NCI-H1694 treated with DMSO at 0.1 percent for 48 hours (cell line): ENCODE data around the gene SPR.

Experiments
- DNase-seq: peaks from one replicate; lab custom pipeline; 2025; lab: John Stamatoyannopoulos, UW

Gene SPR

DNA sequence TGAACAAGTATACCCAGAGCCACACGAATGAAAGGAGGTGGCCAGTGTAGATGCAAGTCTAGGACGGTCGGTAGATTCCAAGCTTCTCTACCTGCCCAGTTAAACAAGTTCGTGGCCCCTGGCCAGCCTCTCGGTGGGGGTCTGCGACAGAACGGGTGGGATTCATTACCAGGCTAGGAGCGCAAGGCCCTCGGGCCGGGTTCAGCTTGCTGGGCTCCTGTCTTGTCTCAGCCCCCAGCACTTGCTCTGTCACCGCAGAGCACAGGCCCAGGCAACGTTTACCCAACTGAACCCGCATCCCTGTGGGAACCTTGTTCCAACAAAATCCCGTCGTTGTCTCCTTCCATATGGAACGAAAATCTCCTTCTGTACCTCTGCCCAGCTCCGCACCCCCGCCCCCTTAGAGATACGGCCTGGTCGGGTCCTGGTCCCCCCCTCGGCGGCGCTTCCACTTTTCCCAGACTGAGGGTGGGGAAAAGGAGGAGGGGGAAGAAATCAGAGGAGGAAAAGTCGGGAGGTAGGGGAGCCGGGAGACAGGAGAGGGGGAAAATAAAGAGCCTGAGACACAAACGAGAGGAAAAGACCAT is 28.2 kb downstream of the SPR start:
- no peak for DNase-seq

DNA sequence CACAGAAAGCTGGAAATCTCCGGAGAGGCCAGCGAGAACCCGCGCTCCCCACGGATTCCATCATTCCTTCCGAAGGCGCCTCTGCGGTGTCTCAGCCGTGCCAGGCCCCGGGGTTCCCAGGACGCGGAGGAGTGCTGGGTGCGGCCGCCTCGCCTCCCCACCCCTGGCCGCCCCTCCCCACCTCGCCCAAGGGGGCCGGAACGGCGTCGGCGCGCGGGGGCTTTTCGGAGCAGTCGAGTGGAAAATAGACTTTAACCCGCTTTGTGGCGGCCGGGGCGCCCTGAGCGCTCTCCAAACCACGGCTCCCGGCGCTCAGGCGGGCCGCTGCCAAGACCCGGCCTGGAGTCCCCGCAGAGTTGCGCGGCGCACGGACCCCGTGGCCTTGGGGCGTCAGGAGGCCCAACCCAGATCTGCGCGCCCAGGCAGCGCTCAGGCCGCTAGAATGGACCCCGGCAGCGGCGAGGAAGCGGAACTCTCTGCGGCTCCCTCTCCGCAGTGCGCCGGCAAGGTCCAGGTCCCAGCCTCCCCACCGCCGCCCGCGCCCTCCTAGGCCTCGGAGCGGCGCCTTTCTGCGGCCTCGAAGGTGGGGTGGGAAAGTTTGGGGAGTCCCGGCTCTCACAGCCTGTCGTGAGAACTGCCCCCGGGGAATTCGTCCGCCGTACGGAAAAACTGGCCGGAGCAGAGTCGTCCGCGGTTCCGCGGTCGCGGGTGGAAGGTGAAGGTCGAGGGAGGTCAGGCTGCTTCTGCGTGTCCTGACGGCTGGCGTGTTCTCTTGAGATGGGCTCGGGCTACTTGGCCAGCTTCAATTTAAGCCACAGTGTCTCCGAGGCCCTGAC is 28.9 kb downstream of the SPR start:
- DNase-seq = peak; percentile 38

- DNase-seq = peak; percentile 43
Observed at GRCh38 chr2:72916743-72917137, 29.5 kb downstream of the SPR start.

DNA sequence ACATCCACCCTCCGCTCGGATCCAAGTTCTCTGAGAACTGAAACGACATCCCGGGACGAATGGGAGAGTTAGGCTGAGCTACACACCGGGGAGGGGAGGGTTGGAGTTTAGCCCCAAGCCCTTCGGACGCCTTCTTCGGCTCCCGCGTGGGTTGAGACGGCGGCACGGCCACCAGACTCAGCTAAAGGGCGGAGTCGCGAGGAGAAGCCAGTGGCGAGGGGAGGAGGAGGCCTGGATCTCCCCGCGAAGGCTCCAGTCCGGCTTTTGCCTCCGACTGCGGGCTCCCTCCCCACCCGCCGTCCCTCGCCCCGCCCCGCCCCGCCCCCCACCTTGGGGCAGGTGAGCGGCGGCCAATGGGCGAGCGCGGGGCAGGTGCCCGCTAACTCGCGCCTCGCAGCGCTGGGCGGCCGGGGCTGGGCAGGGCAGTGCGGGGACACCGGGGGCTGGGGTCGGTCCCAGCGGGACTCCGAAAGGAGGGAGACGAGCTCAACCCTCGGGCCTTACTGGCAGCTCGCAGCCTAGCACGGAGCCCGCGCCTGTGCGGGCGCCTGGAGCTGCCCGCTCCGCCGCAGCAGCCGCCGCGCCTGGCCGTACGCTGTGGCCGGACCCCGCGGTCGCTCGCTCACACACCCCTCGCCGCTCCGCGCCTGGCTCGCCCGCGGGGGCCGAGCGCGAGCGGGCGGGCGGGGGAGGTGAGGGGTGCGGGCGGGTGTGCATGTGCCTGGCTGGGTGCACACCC is 30.1 kb downstream of the SPR start, which contains the start of gene EMX1:
Gene EMX1 (plus strand): TSS at position 382 of the 739 bp plus-strand sequence. CDS start 334 bp downstream, at position 716.
- peak; percentile 80 for DNase-seq

GRCh38 chr2:72917877-72918553 is 30.8 kb downstream of the SPR start:
- no peak for DNase-seq

DNA sequence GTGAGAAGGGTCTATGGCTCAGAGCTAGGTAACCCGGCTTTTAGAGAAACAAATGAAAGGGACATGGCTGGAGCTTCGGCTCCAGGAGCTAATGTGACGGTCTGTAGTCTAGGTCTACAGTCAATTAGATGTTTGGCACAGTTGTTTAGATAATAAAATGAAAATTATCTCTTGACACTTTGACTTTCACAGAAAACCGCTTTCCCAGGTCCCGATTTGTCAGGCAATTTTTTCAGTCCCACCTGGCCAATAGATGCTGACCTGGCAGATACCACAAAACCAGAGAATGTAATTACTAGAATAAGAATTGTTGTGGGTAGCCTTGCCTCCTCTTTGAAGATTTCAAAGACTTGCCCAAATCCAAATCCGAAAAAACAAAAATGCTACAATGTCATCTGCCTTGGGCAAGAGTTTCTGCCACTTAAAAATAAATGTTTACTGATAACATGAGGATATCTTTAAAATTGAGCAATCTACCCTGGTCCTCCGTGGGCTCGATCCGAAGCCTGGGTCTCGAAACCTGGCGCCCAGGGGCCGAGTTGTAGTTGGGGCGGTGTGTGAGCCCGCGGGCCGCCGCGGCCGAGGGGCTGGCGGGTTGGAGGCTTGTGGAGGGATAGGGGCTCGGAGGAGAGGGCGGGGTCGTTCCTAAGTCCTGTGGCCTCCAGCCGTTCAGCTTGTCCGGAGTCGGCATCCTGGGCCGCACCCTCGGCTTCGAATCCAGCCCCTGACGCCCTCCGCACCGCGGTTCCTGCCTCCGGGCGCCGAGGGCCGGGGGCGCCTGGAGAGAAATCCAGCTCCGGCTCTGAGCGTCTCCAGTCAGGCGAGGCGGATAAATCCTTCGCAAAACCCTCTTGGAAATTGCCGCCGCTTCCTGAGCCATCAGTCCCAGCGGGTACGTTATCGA is 32.5 kb downstream of the SPR start:
- no peak for DNase-seq

- no peak for DNase-seq
Observed at GRCh38 chr2:72920318-72921087, 33.3 kb downstream of the SPR start.

- no peak for DNase-seq
Observed at GRCh38 chr2:72921088-72921851, 34.1 kb downstream of the SPR start.

GRCh38 chr2:72921853-72922252 is 34.6 kb downstream of the SPR start:
- no peak for DNase-seq

GRCh38 chr2:72923833-72924352 is 36.7 kb downstream of the SPR start:
- no peak for DNase-seq

DNA sequence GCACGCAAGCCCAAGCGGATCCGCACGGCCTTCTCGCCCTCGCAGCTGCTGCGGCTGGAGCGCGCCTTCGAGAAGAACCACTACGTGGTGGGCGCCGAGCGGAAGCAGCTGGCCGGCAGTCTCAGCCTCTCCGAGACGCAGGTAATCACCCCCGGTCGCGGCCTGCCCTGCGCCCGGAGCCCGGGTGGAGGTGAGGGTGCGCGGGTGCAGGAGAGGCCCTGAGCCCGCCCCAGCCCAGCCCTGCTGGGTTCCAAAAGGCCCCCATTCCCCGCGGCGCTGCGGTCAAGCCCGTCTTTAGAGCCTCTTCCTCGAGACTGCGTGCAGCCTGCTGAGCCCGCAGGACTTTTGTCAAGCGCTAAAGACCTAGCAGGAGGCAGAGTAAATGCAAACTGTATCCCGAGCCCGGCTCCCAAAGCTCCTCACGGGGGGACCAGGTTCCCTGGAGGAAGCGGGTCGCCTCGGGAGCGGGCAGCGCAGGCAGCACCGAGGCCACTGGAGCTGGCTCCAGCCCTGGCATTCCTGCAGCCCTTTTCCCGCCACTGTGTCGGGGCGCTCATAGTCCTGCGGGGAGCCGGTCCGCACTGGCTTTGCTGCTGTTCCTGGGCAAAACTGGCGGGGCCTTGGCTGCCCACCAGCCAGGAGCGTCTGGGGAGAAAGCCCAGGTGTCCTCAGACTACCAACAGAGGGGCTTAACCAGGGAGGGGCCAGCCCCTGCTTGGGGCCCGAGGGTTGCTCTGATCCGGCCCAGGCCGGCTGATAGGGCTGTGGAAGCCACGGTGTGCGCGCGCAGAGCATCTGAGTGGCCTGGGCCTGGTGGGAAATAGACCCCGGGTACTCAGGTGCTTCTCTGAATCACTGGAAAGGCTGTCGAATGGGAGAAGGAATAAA is 37.4 kb downstream of the SPR start:
- DNase-seq = no peak

- DNase-seq = no peak
Observed at GRCh38 chr2:72925328-72925943, 38.2 kb downstream of the SPR start.

GRCh38 chr2:72926368-72926767 is 39.2 kb downstream of the SPR start:
- no peak for DNase-seq

DNA sequence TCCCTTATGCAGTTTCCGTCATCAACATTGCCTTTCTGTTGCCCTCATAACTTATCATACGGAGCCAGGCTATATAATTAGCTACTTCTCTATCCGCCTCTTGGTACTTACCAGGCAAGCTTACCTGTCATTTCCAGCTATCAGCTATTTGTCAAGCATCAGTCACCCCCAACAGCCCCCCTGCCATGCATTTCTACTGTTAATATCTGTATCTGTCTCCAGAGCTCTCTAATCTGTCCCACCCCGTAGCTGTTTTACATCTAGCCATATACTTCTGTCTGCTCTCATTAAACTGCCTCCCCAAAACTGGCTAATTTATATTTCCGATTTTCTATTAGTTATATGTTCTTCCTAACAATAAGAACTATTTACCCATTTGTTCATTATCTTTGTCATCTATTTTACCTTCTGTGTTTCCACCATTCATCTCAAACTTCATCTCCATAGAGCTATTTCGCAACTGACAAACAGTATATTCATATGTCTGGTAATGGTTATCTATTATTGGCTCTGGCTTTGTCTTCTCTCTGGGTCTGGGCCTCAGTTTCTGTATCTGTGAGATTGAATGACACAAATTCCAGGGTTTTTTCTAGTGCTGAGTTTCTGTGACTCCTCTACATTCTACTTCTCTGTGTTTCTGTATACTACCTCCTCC is 39.7 kb downstream of the SPR start:
- DNase-seq = no peak

DNA sequence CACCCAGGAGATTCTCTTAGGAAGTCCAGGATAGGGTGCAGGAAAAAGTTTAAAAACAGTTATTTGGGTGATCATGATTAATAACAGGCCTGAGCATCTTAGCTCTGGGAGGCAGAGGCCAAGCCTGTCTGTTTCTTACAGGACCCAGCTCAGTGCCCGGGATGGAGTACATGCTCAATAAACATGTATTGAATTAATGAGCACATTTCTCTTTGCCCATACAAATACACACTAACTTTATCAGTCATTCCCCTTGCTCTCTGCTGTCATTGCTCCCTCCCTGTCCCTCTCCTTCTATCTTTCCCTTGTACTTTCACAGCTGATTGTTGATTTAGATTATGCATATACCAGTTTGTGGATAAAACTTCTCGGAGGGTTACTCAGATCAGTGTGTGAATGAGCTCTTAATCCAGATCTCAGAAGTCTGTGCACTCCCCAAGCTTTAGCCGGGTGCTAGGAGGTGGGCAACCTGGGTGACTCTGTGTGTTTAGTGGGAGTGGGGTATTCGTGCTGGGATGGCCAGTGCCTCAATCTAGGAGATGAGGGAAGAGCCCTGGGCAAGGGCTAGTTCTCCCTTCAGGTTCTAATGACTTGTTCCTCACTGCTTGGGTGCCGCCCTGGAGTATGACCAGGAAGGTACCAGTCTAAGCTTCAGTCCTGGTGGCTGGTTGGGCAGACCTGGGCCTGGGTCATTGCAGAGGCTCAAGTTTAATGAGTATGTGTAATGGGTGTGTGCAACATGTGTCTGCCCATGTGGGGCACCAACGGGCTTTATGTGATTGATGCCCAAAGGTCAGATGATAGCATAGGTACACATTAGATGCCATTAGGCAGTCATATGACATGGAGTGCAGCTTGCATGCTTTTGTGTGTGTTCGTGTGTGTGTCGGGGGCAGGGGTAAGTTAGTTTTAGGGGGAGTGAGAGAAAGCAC is 40.7 kb downstream of the SPR start:
- no peak for DNase-seq

DNA sequence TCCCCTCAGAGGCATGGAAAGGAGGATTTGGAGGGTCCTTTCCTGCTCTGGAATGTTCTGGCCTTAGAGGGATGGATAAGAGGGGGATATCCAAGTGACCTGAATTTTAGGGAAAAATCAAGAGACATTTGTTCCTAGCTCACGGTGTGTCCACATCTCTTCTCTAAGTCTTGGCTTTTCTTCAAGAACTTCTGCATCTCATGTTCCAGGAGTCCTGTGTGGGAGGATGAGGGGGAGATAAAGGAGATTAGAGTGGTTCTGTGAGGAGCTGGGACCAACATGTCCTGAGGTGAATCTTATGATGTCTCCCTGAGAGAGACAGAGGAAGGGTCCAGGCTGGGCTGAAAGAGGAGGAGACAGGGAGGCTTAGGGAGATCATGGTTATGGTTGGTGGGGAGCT is 41.8 kb downstream of the SPR start:
- DNase-seq = no peak
